NT2/D1 (cell line): ENCODE results near the gene CNTLN.

Source experiments
- SUZ12 ChIP-seq: IDR thresholded peaks from 2 replicates; pipeline ENCODE4 v1.6.1; 2011; ENCODE audit not compliant: insufficient read length, insufficient read depth; ENCODE audit errors: extremely low read depth
- YY1 ChIP-seq: IDR thresholded peaks from 2 replicates; pipeline ENCODE4 v1.6.1; 2011; ENCODE audit not compliant: insufficient read length, insufficient read depth
- ZNF274 ChIP-seq: IDR thresholded peaks from 2 replicates; pipeline ENCODE4 v1.6.1; 2011; ENCODE audit warnings: mild to moderate bottlenecking, low read depth, low read length

GRCh38 chr9:17315341-17315740 lies 180.5 kb downstream of the CNTLN start:
- no peak for TF ChIP-seq ZNF274
- no peak for TF ChIP-seq YY1
- no peak for TF ChIP-seq SUZ12
